SU-DHL-6 (cell line): Measurements from ENCODE around the gene EFNB1.
"Not testable (repeated sequence)": the region's sequence is repeated elsewhere in the genome, so short reads cannot be mapped to it uniquely, and the experiment has no call there.

Experiments
- H2AFZ ChIP-seq: fragments of 200-600 bp; sonication (generic); 2 replicates; pipeline ENCODE4 v1.6.1; 2014; ENCODE audit warnings: low read depth, mild to moderate bottlenecking, moderate library complexity, mixed read lengths, antibody characterized with exemption, low read length; ENCODE audit not compliant: severe bottlenecking
- H3F3A ChIP-seq: fragments of 200-600 bp; shearing (Covaris generic); 2 replicates; pipeline ENCODE4 v1.6.0; 2016; ENCODE audit warnings: antibody characterized with exemption, mild to moderate bottlenecking; ENCODE audit not compliant: insufficient read depth
- H3K27ac ChIP-seq: fragments of 200-600 bp; sonication (generic); 2 replicates; pipeline ENCODE4 v1.5.1; 2016; ENCODE audit warnings: low read depth, mild to moderate bottlenecking, low read length, moderate library complexity, mixed read lengths
- H3K27me3 ChIP-seq: fragments of 200-600 bp; sonication (generic), shearing (Covaris generic); 2 replicates; pipeline ENCODE4 v1.6.0; 2014; ENCODE audit warnings: mild to moderate bottlenecking, low read length
- H3K36me3 ChIP-seq: fragments of 200-600 bp; sonication (generic); 2 replicates; pipeline ENCODE4 v1.6.1; 2014; ENCODE audit warnings: mild to moderate bottlenecking, low read length, mixed read lengths
- H3K4me2 ChIP-seq: fragments of 300-600, 200-600 bp; shearing (Covaris generic), sonication (generic); 2 replicates; pipeline ENCODE4 v1.6.0; 2014; ENCODE audit warnings: low read length, low read depth, mild to moderate bottlenecking; ENCODE audit not compliant: poor library complexity, severe bottlenecking
- H3K4me3 ChIP-seq: fragments of 200-600 bp; sonication (generic); 2 replicates; pipeline ENCODE4 v1.5.1; 2014; ENCODE audit warnings: antibody characterized with exemption, low read length, mild to moderate bottlenecking, mixed read lengths; ENCODE audit not compliant: insufficient read depth, poor library complexity, severe bottlenecking
- H3K79me2 ChIP-seq: fragments of 200-600 bp; sonication (generic); 2 replicates; pipeline ENCODE4 v1.6.1; 2014; ENCODE audit warnings: mild to moderate bottlenecking, low read length, moderate library complexity; ENCODE audit not compliant: insufficient read depth
- H3K9ac ChIP-seq: fragments of 200-600 bp; sonication (generic); 2 replicates; pipeline ENCODE4 v1.7.0; 2014; ENCODE audit warnings: mild to moderate bottlenecking, low read length
- H3K9me2 ChIP-seq: fragments of 200-600 bp; sonication (generic); replicated peaks from 2 replicates; pipeline ENCODE4 v1.6.1; 2014; ENCODE audit warnings: low read length; ENCODE audit not compliant: insufficient read depth
- H3K9me3 ChIP-seq: fragments of 200-600 bp; sonication (generic); 2 replicates; pipeline ENCODE4 v1.6.1; 2014; ENCODE audit warnings: low read length, mixed read lengths; ENCODE audit not compliant: insufficient read depth
- H4K20me1 ChIP-seq: fragments of 200-600 bp; sonication (generic); 2 replicates; pipeline ENCODE4 v1.6.1; 2014; ENCODE audit warnings: low read depth, mild to moderate bottlenecking, antibody characterized with exemption, low read length, moderate library complexity, mixed read lengths
- CTCF ChIP-seq: fragments of 200-600 bp; sonication (generic); IDR thresholded peaks from one replicate; pipeline ENCODE4 v1.5.1; 2017; ENCODE audit warnings: antibody characterized with exemption, mild to moderate bottlenecking, low read length, moderate library complexity; ENCODE audit not compliant: insufficient read depth, poor library complexity, severe bottlenecking
- EZH2phosphoT487 ChIP-seq: fragments of 200-600 bp; sonication (generic), shearing (Covaris generic); conservative IDR thresholded peaks from 2 replicates; pipeline ENCODE4 v1.6.1; 2018; ENCODE audit warnings: mild to moderate bottlenecking, antibody characterized with exemption, low read length, moderate library complexity, mixed read lengths

EFNB1 gene

GRCh38 chrX:68795741-68796140 lies 33.1 kb upstream of the EFNB1 start:
- Histone ChIP-seq H3K4me3 (no peak overlapping the region), H3K9ac (no peak overlapping the region), H3K9me3 (no peaks in the 10 kb centered on the region), H4K20me1 (no peaks in the 10 kb centered on the region), H3K27me3 (no peaks in the 10 kb centered on the region), H3K4me2 (no peak overlapping the region), H2AFZ (no peak overlapping the region), H3K79me2 (no peaks in the 10 kb centered on the region), H3K9me2 (no peaks in the 10 kb centered on the region), H3F3A (no peaks in the 10 kb centered on the region), H3K27ac (no peak overlapping the region), H3K36me3 (no peaks in the 10 kb centered on the region)
- TF ChIP-seq CTCF (no peak), EZH2phosphoT487 (no peak)

- H3K27me3 ChIP-seq, H3K9me2 ChIP-seq, H3K79me2 ChIP-seq, H3K36me3 ChIP-seq, H3K4me2 ChIP-seq, H3K27ac ChIP-seq, H3K9me3 ChIP-seq, H3F3A ChIP-seq, H3K9ac ChIP-seq, H3K4me3 ChIP-seq, H4K20me1 ChIP-seq, H2AFZ ChIP-seq: not testable (repeated sequence)
Observed at GRCh38 chrX:68798400-68798799, 30.4 kb upstream of the EFNB1 start.

GRCh38 chrX:68801737-68802290 lies 27.0 kb upstream of the EFNB1 start:
- TF ChIP-seq CTCF (no peak), EZH2phosphoT487 (no peak)
- Histone ChIP-seq H3K9me2 (no peaks in the 10 kb centered on the region), H3K27me3 (no peaks in the 10 kb centered on the region), H3K9me3 (no peaks in the 10 kb centered on the region), H3K4me2 (no peak overlapping the region), H3F3A (no peaks in the 10 kb centered on the region), H3K27ac (no peak overlapping the region), H2AFZ (no peak overlapping the region), H3K36me3 (no peaks in the 10 kb centered on the region), H4K20me1 (no peaks in the 10 kb centered on the region), H3K79me2 (no peaks in the 10 kb centered on the region), H3K4me3 (no peak overlapping the region), H3K9ac (no peak overlapping the region)

- H3K9me2 ChIP-seq: no peaks in the 10 kb centered on the region
- H3F3A ChIP-seq: no peaks in the 10 kb centered on the region
- no peaks in the 10 kb centered on the region for H3K79me2 ChIP-seq
- no peak overlapping the region for H3K27ac ChIP-seq
- H3K4me2 ChIP-seq: no peak overlapping the region
- no peaks in the 10 kb centered on the region for H3K36me3 ChIP-seq
- no peaks in the 10 kb centered on the region for H3K9me3 ChIP-seq
- no peak overlapping the region for H3K9ac ChIP-seq
- no peaks in the 10 kb centered on the region for H3K27me3 ChIP-seq
- TF ChIP-seq CTCF (no peak), EZH2phosphoT487 (no peak)
- no peaks in the 10 kb centered on the region for H4K20me1 ChIP-seq
- H2AFZ ChIP-seq: no peak overlapping the region
- H3K4me3 ChIP-seq: no peak overlapping the region
Observed at GRCh38 chrX:68807818-68808217, 21.0 kb upstream of the EFNB1 start.
